Stimulated activated memory B cell treated with anti-CD40 and anti-IgM and Interleukin-4, amounts not matched to agents 10 μg/mL and 1 μg/mL and 100 μg/mL, for 72 hours (primary cell): ENCODE data around the gene TOP2A.

Source experiments
- ATAC-seq: fragments of 150-1000 bp; cut with Tn5 transposase; 2 replicates; pipeline ENCODE4 v1.10.0; 2021
- H3K27ac Mint-ChIP-seq: one replicate; pipeline ENCODE4 v1.8.0; 2022; ENCODE audit warnings: mild to moderate bottlenecking, mixed read lengths
- H3K27me3 Mint-ChIP-seq: one replicate; pipeline ENCODE4 v1.8.0; 2022; ENCODE audit warnings: mixed read lengths
- H3K36me3 Mint-ChIP-seq: one replicate; pipeline ENCODE4 v1.8.0; 2022; ENCODE audit warnings: mixed read lengths
- H3K4me1 Mint-ChIP-seq: one replicate; pipeline ENCODE4 v1.8.0; 2022; ENCODE audit warnings: mixed read lengths
- H3K4me3 Mint-ChIP-seq: one replicate; pipeline ENCODE4 v1.8.0; 2022; ENCODE audit warnings: mild to moderate bottlenecking, moderate library complexity, mixed read lengths
- H3K9me3 Mint-ChIP-seq: one replicate; pipeline ENCODE4 v1.8.0; 2022; ENCODE audit warnings: mixed read lengths

TOP2A gene

DNA sequence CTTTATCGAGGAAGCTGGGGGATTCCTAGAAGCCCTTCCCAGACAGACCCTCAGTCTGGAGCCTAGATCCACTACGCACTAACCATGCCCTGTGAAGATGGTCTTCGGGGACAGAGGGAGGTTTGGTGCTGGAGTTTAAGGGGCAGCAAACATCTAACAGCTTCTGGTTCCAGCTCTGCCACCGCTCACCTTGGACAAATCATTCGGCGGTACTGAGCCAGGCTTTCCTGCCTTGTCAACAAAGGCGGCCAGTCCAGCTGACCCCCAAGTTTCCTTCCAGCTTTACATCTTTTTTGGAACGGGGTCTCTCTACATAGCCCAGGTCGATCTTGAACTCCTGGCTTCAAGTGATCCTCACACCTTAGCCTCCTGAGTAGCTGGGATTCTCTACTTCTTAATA is 52.8 kb downstream of the TOP2A start:
- H3K27me3 Mint-ChIP-seq, result peaks cover 26% of the 10 kb centered on the region
- no peaks in the 10 kb centered on the region for H3K36me3 Mint-ChIP-seq
- ATAC-seq, result no peak
- H3K9me3 Mint-ChIP-seq, result no peaks in the 10 kb centered on the region
- no peak overlapping the region for H3K27ac Mint-ChIP-seq
- no peak overlapping the region for H3K4me3 Mint-ChIP-seq
- peaks cover 14% of the 10 kb centered on the region for H3K4me1 Mint-ChIP-seq

DNA sequence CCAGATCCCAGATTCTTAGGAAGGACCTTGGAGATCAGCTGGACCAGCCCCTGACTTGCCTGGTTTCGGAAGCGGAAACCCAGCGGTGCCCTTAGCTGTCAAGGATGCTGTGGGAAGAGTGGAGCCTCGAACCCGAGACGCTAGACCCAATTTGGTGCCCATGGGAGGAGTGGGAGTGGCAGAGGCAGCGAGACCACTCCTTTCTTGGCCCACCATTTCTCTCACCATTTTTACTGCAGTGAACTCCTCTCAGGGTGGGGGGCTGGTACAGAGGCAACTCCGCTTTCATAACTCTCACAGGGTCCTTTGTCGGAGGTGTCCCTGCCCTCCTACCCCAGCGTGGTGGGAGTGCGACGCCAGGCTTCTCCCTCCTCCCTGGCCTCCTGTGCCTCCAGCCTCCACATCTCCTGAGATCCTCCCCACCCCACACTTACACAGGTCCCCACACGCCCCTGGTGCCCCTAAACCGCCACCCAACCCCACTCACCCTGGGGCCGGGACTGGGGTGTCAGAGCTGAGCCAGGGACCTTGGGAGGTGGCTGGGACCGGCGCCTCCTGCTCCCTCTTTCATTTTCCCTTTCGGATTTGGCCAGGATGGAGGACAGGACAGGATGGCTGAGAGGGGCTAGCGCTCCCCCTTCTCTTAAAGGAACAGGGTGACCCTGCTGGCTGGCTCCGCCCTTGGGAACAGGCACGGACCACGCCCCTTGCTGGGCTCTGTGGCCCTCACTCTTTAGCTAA is 53.4 kb downstream of the TOP2A start, which contains the start of gene GJD3:
GJD3 (minus strand) TSS at position 617 of the 741 bp plus-strand sequence. CDS start 922 bp downstream, outside the sequence.
- no peak for ATAC-seq
- H3K4me3 Mint-ChIP-seq, result peak within 1 kb of the TSS; percentile 83
- no peaks in the 10 kb centered on the region for H3K36me3 Mint-ChIP-seq
- peaks cover 28% of the 10 kb centered on the region for H3K27me3 Mint-ChIP-seq
- no peaks in the 10 kb centered on the region for H3K9me3 Mint-ChIP-seq
- peaks cover 14% of the 10 kb centered on the region for H3K4me1 Mint-ChIP-seq
- H3K27ac Mint-ChIP-seq, result no peak within 1 kb of the TSS

DNA sequence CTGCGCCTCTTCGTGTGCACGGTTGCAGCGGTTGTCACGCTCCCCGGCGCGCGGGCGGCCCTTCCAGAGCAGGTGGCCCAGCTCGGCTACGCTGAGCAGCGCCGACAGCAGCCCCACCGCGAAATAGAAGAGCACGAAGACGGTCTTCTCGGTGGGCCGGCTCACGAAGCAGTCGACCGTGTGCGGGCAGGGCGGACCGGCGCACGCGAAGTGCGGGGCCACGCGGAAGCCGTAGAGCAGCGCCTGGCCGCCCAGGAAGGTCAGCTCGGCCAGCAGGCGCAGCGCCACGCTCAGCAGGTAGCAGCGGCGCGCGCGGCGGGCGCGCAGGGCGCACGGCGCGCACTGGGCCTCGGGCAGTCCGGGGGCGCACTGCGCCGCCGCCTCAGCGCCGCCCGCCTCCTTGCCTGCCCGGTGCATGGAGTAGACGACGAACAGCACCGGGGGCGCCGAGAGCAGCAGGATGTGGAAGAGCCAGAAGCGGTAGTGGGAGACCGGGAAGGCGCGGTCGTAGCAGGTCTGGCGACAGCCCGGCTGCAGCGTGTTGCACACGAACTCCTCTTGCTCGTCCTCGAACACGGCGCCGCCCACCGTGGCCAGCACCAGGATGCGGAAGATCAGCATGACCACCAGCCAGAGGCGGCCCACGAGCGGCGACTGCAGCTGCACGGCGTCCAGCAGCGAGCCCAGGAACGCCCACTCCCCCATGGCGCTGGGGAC is 54.4 kb downstream of the TOP2A start:
- no peak overlapping the region for H3K27ac Mint-ChIP-seq
- peak; percentile 58 for ATAC-seq
- H3K27me3 Mint-ChIP-seq, result peaks cover 28% of the 10 kb centered on the region
- H3K4me3 Mint-ChIP-seq, result peak overlapping the region; percentile 83
- no peaks in the 10 kb centered on the region for H3K36me3 Mint-ChIP-seq
- peaks cover 20% of the 10 kb centered on the region for H3K4me1 Mint-ChIP-seq
- H3K9me3 Mint-ChIP-seq, result no peaks in the 10 kb centered on the region

DNA sequence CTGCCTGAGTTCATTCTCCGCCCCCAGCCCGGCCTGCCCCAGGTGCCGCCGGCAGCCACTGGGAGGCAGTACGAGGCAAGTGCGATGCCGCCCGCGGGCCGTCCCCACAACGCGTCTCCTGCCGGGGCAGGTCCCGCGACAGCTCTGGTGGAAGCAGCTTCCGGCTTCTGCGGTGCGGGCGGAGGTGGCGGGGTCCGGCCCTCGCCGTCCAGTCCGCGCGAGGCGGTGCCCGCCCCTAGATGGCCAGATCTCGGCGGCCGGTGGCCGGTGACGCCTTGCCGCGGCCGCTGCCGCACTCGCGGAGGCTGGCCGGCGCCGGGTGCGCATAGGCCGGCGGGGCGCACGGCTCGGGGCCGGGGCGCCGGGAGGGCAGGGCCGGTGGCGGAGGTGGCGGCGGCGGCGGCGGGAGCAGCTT is 55.0 kb downstream of the TOP2A start:
- Mint-ChIP-seq H3K27me3 (peaks cover 28% of the 10 kb centered on the region), H3K27ac (no peak overlapping the region), H3K9me3 (no peaks in the 10 kb centered on the region), H3K4me3 (peak overlapping the region; percentile 83), H3K4me1 (peaks cover 24% of the 10 kb centered on the region), H3K36me3 (no peaks in the 10 kb centered on the region)
- ATAC-seq, result peak; percentile 91

DNA sequence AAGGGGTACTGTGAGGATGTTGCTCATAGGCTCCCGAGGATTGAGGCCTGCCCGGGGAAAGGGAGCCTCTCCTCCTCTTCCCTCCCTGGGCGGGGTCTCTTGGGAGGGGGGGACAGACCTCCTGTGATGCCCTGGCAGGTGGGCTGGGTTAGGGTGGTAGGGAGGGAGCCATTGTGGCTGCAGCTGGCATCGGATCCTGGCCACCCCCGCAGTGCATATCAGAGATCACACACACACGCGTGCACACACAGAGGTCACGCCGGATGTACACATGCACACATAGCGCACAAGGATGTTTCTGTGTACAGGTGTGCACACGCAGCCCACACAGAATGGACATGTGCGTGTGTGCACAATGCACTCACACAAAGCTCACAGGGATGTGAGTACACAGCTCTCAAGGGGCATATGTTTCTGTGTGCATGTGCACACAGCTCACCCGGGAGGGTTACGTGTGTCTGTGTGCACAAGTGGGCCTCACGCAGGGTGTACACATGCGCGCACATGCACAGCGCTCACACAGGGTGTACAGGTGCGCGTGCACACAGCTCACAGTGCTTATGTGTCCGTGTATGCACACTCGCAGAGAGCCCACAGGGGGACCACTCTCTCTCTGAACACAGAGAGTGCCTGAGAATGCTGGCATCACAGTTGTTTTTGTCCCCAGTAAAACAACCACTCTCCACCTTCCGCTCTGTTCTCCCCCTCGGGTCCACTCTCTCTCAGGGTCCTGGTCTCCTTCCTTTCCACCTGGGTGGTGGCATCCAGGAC is 55.6 kb downstream of the TOP2A start:
- peak; percentile 9 for ATAC-seq
- Mint-ChIP-seq H3K4me1 (peaks cover 24% of the 10 kb centered on the region), H3K36me3 (no peaks in the 10 kb centered on the region), H3K4me3 (peak overlapping the region; percentile 62), H3K27ac (no peak overlapping the region), H3K27me3 (peaks cover 28% of the 10 kb centered on the region), H3K9me3 (no peaks in the 10 kb centered on the region)

DNA sequence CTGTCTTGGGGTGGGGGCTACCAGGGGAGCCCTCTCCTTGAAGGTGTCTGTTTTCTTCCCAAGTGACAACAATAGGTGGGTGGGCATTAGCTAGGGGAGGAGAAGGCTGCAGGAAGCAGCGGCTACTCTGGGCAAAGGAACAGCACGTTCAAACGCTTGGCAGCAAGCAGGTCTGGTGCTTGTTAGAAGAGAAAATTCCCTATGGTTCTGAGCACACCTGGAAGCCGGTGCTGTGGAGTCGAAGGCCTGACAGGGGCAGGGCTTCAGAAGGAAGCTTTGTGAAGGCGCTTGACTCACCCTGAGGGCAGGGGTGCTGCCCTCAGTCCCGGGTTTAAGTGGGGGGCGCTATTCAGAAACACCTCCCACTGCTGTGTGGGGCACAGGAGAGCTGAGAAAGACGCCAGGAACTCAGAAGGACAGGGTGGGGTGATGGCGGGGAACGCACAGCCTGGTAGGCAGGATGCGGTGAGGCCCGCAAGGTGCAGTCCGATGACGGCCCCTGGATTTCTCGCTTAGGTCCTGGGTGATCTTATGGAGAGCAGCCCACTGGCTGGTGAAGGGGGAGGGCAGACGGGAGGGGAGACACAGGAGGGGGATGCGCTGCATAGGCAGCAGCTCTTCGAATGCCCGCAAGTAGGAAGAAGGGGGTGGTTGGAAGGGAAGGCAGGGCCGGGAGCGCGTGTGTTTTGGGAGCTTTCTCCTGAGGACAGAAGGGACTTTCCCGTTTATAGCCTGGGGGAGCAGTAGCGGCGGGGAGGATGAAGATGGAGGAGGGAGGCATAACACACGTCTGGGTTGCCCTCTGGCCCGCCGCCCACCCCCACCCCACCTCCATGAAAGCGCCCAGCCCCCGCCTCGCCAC is 56.4 kb downstream of the TOP2A start:
- ATAC-seq, result no peak
- H3K9me3 Mint-ChIP-seq, result no peaks in the 10 kb centered on the region
- no peaks in the 10 kb centered on the region for H3K36me3 Mint-ChIP-seq
- H3K27ac Mint-ChIP-seq, result peak overlapping the region; percentile 38
- peaks cover 24% of the 10 kb centered on the region for H3K4me1 Mint-ChIP-seq
- peaks cover 28% of the 10 kb centered on the region for H3K27me3 Mint-ChIP-seq
- H3K4me3 Mint-ChIP-seq, result peak overlapping the region; percentile 37

DNA sequence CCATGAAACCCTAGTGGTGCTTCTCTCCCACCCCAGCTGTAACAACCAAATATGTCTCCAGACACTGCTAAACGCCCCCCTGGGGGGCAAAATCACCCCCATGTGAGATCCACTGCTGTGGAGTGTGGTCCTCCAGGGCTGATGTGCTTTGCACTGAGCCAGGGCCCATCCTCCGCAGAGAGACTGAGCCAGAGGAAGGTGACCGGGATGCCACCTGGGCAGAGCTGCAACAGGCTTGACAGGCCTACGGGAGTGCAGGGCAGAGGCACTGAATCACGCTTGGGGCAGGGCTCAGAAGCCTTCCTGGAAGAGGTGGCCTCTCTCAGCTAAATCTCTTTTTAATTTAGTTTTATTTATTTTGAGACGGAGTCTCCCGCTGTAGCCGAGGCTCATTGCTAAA is 57.6 kb downstream of the TOP2A start:
- H3K27me3 Mint-ChIP-seq, result peaks cover 28% of the 10 kb centered on the region
- no peak for ATAC-seq
- peaks cover 6% of the 10 kb centered on the region for H3K36me3 Mint-ChIP-seq
- no peak overlapping the region for H3K4me3 Mint-ChIP-seq
- H3K9me3 Mint-ChIP-seq, result no peaks in the 10 kb centered on the region
- H3K27ac Mint-ChIP-seq, result no peak overlapping the region
- H3K4me1 Mint-ChIP-seq, result peaks cover 29% of the 10 kb centered on the region

DNA sequence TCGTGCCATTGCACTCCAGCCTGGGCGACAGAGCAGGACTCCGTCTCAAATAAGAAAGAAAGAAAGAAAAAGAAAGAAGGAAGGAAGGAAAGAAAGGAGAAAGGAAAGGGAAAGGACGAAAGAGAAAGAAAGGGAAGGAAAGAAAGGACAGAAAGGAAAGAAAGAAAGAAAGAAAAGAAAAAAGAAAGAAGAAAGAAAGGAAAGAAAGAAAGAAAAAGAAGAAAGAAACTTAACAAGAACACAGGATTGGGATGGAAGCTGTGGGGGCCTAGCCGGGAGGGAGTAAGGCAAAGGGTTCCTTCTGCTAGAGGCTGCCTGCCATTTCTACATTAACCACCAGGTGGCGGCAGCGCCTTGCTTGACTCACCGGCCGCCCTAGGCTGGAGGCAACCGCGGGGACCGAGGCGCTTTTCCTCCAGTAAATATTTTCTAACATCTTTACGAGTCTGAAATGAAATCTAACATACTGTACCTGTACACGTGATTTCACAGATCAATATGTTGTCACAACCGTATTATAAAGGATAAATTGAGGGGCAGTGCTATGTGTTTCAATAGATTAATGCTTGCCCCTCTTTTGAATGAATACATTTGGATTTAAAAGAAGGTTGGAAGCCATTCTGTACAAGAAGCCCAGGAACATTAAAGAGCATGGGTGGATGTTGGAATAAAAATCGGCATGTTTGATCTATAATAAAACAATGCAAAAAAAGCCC is 59.2 kb downstream of the TOP2A start:
- Mint-ChIP-seq H3K36me3 (peaks cover 6% of the 10 kb centered on the region), H3K27ac (no peak overlapping the region), H3K4me1 (peaks cover 40% of the 10 kb centered on the region), H3K9me3 (no peaks in the 10 kb centered on the region), H3K27me3 (peaks cover 24% of the 10 kb centered on the region), H3K4me3 (peak overlapping the region; percentile 4)
- ATAC-seq, result peak; percentile 63

DNA sequence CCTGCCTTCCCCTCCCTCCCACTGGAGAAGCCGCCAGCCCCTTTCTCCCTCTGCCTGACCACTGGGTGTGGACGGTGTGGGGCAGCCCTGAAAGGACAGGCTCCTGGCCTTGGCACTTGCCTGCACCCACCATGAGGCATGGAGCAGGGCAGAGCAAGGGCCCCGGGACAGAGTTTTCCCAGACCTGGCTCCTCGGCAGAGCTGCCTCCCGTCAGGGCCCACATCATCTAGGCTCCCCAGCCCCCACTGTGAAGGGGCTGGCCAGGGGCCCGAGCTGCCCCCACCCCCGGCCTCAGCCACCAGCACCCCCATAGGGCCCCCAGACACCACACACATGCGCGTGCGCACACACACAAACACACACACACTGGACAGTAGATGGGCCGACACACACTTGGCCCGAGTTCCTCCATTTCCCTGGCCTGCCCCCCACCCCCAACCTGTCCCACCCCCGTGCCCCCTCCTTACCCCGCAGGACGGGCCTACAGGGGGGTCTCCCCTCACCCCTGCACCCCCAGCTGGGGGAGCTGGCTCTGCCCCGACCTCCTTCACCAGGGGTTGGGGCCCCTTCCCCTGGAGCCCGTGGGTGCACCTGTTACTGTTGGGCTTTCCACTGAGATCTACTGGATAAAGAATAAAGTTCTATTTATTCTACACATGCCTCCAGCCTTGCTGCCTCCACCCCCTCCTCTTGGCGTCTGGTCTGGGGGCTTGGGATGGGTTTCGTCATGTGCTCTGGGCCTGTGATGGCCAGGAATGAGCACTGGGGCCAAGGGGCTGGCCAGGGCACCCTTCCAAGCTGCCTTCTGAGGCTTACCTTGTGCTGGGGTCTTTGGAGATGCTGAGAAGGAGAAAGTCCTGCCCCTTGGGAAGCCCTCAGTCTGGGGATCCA is 60.5 kb downstream of the TOP2A start:
- Mint-ChIP-seq H3K36me3 (peaks cover 16% of the 10 kb centered on the region), H3K4me3 (no peak overlapping the region), H3K27me3 (peaks cover 20% of the 10 kb centered on the region), H3K9me3 (no peaks in the 10 kb centered on the region), H3K4me1 (peaks cover 43% of the 10 kb centered on the region), H3K27ac (no peak overlapping the region)
- ATAC-seq, result no peak

DNA sequence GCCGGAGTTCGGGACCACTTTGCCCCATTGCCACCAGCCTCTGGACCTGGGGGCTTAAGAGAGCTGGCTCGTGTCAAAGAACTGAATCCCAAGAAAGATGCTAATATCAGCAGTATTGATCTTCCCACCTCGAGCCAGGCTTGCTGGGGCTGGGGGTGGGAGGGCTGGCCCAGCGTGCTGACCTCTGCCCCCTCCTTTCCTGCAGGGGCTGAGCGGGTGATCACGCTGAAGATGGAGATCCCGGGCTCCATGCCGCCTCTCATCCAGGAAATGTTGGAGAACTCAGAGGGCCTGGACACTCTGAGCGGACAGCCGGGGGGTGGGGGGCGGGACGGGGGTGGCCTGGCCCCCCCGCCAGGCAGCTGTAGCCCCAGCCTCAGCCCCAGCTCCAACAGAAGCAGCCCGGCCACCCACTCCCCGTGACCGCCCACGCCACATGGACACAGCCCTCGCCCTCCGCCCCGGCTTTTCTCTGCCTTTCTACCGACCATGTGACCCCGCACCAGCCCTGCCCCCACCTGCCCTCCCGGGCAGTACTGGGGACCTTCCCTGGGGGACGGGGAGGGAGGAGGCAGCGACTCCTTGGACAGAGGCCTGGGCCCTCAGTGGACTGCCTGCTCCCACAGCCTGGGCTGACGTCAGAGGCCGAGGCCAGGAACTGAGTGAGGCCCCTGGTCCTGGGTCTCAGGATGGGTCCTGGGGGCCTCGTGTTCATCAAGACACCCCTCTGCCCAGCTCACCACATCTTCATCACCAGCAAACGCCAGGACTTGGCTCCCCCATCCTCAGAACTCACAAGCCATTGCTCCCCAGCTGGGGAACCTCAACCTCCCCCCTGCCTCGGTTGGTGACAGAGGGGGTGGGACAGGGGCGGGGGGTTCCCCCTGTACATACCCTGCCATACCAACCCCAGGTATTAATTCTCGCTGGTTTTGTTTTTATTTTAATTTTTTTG is 61.6 kb downstream of the TOP2A start:
- peaks cover 27% of the 10 kb centered on the region for H3K36me3 Mint-ChIP-seq
- ATAC-seq, result no peak
- no peak overlapping the region for H3K4me3 Mint-ChIP-seq
- peak overlapping the region; percentile 40 for H3K27ac Mint-ChIP-seq
- H3K9me3 Mint-ChIP-seq, result no peaks in the 10 kb centered on the region
- peaks cover 53% of the 10 kb centered on the region for H3K4me1 Mint-ChIP-seq
- H3K27me3 Mint-ChIP-seq, result peaks cover 14% of the 10 kb centered on the region

DNA sequence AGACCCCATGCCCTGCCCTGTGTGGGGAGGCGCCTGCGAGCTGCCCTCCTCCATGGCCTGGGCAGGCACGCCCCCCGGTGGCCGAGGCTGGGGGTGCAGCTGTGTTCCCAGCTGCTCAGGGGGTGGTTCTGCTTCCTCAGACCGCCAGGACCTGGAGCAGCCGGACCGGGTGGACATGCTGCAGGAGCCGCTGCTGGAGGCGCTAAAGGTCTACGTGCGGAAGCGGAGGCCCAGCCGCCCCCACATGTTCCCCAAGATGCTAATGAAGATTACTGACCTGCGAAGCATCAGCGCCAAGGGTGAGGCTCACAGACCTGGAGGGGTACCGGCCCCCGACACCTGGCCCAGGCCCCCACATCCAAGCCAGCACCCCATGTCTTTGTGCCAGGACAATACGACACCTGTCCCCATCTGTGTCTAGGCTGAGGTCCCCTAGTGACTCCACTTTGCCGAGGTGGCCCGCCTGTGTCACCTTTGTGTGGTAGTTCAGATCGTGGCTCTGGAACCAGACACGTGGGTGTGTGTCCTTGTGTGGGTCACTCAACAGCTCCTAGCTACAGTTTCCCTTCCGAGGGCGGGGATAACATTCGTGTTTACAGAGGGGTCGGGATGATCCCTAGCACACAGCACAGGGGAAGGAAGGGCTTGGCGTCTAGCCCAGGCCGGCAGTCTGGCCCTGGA is 62.4 kb downstream of the TOP2A start:
- Mint-ChIP-seq H3K4me1 (peaks cover 55% of the 10 kb centered on the region), H3K4me3 (no peak overlapping the region), H3K27me3 (peaks cover 6% of the 10 kb centered on the region), H3K9me3 (no peaks in the 10 kb centered on the region), H3K36me3 (peaks cover 32% of the 10 kb centered on the region), H3K27ac (peak overlapping the region; percentile 40)
- peak; percentile 76 for ATAC-seq
